ENCODE measurements around the gene DOCK6. TPM values are rescaled to one million over a fixed set of nuclear protein-coding genes. Genes with fewer than 3 reads are reported as not detected.

The DOCK6 gene
- total and polyA plus RNA-seq, 11 donors: 21.6 to 57.8 (median 38.5) TPM

GRCh38 chr19:11205939-11206570, 56.3 kb downstream of the DOCK6 start:
- peak overlapping the region in 3 of 12 donors; percentile 91 to 93 (median 92) for H3K27ac ChIP-seq
- H3K36me3 ChIP-seq: peaks cover 0 to 84% (median 47%) of the 10 kb centered on the region in 9 donors
- H3K4me3 ChIP-seq: no peak overlapping the region
- ATAC-seq (no peak), DNase-seq (no peak)
- H3K27me3 ChIP-seq: no peaks in the 10 kb centered on the region
- H3K9me3 ChIP-seq: no peaks in the 10 kb centered on the region
- TF ChIP-seq POLR2A (IDR thresholded peaks at IDR 0.05): no peak
- TF ChIP-seq, protein P1, sequence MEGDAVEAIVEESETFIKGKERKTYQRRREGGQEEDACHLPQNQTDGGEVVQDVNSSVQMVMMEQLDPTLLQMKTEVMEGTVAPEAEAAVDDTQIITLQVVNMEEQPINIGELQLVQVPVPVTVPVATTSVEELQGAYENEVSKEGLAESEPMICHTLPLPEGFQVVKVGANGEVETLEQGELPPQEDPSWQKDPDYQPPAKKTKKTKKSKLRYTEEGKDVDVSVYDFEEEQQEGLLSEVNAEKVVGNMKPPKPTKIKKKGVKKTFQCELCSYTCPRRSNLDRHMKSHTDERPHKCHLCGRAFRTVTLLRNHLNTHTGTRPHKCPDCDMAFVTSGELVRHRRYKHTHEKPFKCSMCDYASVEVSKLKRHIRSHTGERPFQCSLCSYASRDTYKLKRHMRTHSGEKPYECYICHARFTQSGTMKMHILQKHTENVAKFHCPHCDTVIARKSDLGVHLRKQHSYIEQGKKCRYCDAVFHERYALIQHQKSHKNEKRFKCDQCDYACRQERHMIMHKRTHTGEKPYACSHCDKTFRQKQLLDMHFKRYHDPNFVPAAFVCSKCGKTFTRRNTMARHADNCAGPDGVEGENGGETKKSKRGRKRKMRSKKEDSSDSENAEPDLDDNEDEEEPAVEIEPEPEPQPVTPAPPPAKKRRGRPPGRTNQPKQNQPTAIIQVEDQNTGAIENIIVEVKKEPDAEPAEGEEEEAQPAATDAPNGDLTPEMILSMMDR (IDR thresholded peaks at IDR 0.05): no peak
- H3K4me1 ChIP-seq: peaks cover 0 to 32% (median 24%) of the 10 kb centered on the region in 12 donors
- intact Hi-C loops (cut with DNase I): loop anchor here in 4 of 10 donors (5.0 to 10.0 kb wide), 3 partner anchors 169 to 271 kb away; no protein-coding TSS in a partner anchor
- 81 to 89% (median 89%) methylated on average over 9 of the region's 9 CpGs for whole genome bisulfite sequencing, 4 donors

DNA sequence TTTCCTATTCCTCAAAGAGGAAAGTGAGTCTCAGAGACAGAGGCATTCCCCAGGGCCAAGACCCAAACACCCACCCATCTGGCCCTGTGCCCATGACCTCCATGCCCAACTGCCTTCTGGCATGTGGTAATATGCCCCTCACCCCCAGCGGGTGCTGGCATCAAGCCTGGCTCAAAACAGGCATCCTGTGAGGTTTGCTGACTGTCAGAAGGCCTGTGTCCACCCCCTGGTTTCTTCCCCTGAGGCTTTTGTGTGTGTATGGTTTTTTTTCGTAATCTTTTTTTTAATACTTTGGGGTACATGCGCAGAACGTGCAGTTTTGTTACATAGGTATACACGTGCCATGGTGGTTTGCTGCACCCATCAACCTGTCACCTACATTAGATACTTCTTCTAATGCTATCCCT, 57.4 kb downstream of the DOCK6 start:
- intact Hi-C loops (cut with DNase I): loop anchor here in 9 of 10 donors (1.0 to 10.0 kb wide), 5 partner anchors 68 to 270 kb away; no protein-coding TSS in a partner anchor
- no peak for ATAC-seq
- no peak for TF ChIP-seq POLR2A (IDR thresholded peaks at IDR 0.05)
- no peak overlapping the region for H3K4me3 ChIP-seq
- peak in 2 of 5 donors; percentile 54 to 57 for DNase-seq
- peak overlapping the region in 11 of 12 donors; percentile 78 to 97 (median 91) for H3K27ac ChIP-seq
- no peaks in the 10 kb centered on the region for H3K27me3 ChIP-seq
- H3K36me3 ChIP-seq: peaks cover 0 to 83% (median 48%) of the 10 kb centered on the region in 9 donors
- WGBS, 4 donors: 45 to 48% (median 47%) methylated on average over 5 of the region's 5 CpGs
- H3K4me1 ChIP-seq: peaks cover 0 to 32% (median 24%) of the 10 kb centered on the region in 12 donors
- H3K9me3 ChIP-seq: no peaks in the 10 kb centered on the region

- Histone ChIP-seq H3K27ac (peak overlapping the region; percentile 78 to 97 (median 90)), H3K4me3 (peak overlapping the region in 9 of 12 donors; percentile 1 to 43 (median 35)), H3K9me3 (no peaks in the 10 kb centered on the region), H3K36me3 (peaks cover 0 to 89% (median 46%) of the 10 kb centered on the region in 9 donors), H3K4me1 (peaks cover 0 to 35% (median 24%) of the 10 kb centered on the region in 12 donors), H3K27me3 (no peaks in the 10 kb centered on the region)
- intact Hi-C loops (cut with DNase I): loop anchor here in 9 of 10 donors (1.0 to 10.0 kb wide), 5 partner anchors 67 to 269 kb away; no protein-coding TSS in a partner anchor
- TF ChIP-seq, protein P1 (IDR thresholded peaks at IDR 0.05): peak in 2 of 12 donors; percentile 15 to 29
- no peak for TF ChIP-seq POLR2A (IDR thresholded peaks at IDR 0.05)
- ATAC-seq (peak in 1 of 4 donors; percentile 1), DNase-seq (no peak)
- 62 to 87% (median 75%) methylated on average over 8 to 9 of the region's 9 CpGs for WGBS, 4 donors
These were observed 58.2 kb downstream of the DOCK6 start for GRCh38 chr19:11204076-11204602.

GRCh38 chr19:11203194-11204075, 58.9 kb downstream of the DOCK6 start:
- TF ChIP-seq POLR2A (IDR thresholded peaks at IDR 0.05): no peak
- TF ChIP-seq, protein P1 (IDR thresholded peaks at IDR 0.05): peak; percentile 72 to 94 (median 86)
- peaks cover 0 to 86% (median 41%) of the 10 kb centered on the region in 9 donors for H3K36me3 ChIP-seq
- ATAC-seq (peak; percentile 75 to 83 (median 78)), DNase-seq (peak; percentile 82 to 89 (median 88))
- peak overlapping the region in 9 of 12 donors; percentile 1 to 43 (median 35) for H3K4me3 ChIP-seq
- no peaks in the 10 kb centered on the region for H3K27me3 ChIP-seq
- intact Hi-C loops (cut with DNase I): loop anchor here (1.0 to 10.0 kb wide), 10 partner anchors 61 to 269 kb away; no protein-coding TSS in a partner anchor
- H3K27ac ChIP-seq: peak overlapping the region; percentile 78 to 97 (median 90)
- H3K9me3 ChIP-seq: no peaks in the 10 kb centered on the region
- peaks cover 0 to 42% (median 26%) of the 10 kb centered on the region in 12 donors for H3K4me1 ChIP-seq
- 26 to 31% (median 28%) methylated on average over 14 to 17 of the region's 17 CpGs for WGBS, 4 donors
